NCI-H82 treated with DMSO at 0.1 percent for 48 hours (cell line): ENCODE measurements around the gene TMEM140.

ENCODE experiments used
- DNase-seq: peaks from one replicate; lab custom pipeline; 2025; ENCODE audit not compliant: unreplicated experiment; lab: John Stamatoyannopoulos, UW

The TMEM140 gene

DNA sequence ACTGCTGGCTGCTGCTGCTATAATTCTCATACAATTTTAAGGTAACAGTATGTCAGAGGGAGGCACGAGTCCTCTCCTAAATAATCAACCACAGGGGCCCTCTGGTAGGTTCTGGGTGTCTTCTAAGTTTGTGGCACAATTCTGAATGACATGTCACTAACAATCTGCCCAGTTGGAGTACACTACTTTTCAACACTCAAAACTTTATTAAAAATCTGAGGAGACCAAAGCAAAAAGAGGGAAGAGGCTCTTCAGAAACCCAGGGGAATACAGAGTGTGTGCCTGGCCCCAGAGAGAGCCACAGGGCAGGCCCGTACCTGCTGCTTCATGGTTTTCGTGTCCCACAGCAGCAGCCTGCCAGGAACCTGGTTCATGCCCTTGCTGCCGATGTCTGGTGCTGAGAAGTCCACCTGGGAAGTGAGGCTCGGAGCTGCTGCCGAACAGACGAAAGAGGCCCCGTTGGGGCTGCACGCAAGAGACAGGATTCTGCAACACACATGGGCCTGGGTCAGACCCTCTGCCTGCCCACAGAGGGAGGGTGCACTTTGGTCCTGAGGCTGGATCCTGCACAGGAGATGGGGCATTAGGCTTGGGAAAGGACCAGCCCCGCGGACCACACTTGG, 45.2 kb downstream of the TMEM140 start:
- DNase-seq = no peak

GRCh38 chr7:135193615-135194081, 45.8 kb downstream of the TMEM140 start:
- no peak for DNase-seq

GRCh38 chr7:135194494-135195095, 46.7 kb downstream of the TMEM140 start:
- DNase-seq = no peak

DNA sequence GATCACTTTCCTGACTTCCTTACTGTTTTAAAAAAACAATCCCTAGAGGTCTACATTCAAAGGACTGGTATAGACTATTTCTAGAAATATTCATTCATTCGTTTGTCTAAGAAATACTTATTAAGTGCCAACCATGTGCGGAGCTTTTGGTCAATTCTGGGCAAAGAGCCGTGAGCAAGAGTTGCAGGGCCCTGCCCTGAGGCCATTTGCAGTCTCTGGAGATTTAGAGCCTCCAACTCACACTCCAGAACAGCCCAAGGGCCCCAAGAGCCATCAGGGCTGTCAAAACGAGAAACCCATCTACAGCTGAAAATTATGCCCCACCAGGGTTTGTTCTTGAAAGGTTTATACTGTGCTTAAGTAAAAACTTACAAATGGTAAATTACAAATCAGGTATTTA, 47.3 kb downstream of the TMEM140 start:
- DNase-seq = no peak

DNA sequence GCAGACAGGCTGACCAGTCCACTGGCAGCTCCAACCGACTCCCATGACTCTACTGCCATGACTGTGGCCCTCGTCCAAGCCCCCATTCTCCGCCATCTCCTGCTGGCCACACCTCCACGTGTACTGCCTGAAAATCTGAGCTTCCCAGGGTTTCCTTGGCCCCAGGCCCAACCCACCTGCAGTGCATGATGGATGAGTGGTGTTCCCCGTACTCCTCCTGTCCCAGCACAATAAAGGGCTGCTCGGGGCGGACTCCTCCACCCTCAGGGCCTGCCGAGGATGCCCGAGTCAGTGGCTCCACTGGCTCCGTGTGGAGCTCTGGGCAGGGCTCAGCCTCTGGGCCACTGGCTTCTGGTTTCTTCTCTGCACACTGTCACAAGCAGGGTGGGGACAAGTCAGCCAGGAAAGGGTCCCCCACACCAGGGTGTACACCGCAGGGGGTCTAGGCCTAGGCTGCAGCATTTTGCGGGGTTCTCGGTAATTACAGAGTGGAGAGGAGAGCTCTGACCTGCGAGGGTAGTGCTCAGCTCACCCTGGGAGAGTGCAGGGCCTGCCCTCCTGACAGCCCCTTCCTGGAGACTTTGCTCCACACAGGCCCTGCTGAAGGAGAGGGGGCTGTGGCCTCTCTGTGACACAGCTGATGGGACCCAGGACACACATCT, 48.2 kb downstream of the TMEM140 start:
- DNase-seq = no peak

DNA sequence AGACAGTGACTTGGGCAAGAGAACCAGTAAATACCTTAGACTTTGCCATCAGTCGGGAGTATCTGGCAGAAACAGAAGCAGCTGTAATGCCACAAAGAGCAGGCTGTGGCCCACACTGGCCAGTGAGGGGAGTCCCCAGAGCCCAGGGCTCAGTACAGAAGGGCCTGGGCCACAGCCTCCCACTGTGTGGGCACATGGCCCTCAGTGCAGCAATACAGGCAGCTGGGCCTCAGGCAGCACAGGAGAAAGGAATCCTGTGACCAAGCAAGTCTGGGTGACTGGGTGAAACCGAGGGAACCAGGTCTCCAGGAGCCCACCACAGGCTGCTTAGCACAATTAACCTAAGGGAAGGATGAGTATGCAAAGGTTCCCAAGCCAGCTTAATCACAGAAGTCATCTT, 49.5 kb downstream of the TMEM140 start:
- no peak for DNase-seq

DNA sequence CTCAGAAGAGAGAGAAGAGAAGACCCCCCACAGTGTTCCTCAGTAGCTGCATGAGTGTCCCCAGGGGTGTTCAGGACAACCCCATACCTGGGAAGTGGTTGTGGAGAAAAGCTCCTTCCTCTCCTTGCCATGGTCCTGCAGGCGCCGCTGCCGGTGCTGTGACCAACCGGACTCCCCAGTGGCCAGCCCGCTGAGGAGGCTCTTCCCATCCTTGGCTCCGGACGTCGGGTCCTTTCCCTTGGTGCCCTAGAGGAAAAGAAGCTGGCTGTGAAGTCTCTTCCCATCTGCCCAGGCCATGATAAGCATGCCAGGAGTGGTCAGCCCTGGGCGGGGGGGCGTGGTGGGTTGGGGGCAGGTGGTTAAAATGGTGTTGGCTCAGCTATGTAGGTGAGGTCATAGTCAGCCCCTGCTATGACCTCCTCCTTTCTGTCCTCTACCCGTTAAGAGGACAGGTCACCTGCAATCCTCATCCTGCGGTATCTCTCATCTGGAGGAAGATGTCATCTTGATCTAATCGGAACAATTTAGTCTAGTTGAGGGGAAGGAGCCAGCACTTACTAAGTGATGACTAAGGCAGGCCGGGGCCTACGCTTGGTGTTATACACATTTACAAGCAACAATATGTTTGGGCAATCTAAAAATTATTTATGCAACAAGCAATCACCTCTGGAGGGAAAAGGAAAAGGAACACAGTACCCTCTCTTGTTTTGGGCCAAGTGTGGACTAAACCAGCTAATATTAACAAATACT, 50.2 kb downstream of the TMEM140 start:
- no peak for DNase-seq

GRCh38 chr7:135199439-135199838, 51.6 kb downstream of the TMEM140 start:
- DNase-seq = no peak

GRCh38 chr7:135200821-135201331, 53.0 kb downstream of the TMEM140 start:
- DNase-seq = no peak

DNA sequence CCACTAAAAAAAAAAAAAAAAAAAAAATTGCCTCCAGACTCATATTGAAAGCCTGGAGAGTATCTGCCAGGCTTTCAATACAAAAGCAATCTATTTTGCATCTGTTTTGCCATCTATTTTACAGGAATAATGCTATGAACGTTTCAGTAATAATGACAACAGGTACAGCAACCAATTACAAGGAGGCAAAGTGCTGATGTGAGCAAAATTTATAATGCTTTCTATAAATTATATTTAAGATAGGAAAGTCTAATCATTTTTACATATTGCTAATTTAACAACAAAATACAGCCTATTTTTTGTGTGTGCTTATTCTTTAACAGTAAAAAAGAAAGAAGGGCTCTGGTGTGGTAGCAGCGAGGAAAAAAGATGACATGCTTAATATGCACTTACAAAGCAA, 53.5 kb downstream of the TMEM140 start:
- DNase-seq = no peak

- DNase-seq = no peak
Observed at GRCh38 chr7:135204341-135204749, 56.5 kb downstream of the TMEM140 start.

- no peak for DNase-seq
Observed at GRCh38 chr7:135204876-135205275, 57.0 kb downstream of the TMEM140 start.

GRCh38 chr7:135205850-135206249, 58.0 kb downstream of the TMEM140 start:
- DNase-seq = no peak

DNA sequence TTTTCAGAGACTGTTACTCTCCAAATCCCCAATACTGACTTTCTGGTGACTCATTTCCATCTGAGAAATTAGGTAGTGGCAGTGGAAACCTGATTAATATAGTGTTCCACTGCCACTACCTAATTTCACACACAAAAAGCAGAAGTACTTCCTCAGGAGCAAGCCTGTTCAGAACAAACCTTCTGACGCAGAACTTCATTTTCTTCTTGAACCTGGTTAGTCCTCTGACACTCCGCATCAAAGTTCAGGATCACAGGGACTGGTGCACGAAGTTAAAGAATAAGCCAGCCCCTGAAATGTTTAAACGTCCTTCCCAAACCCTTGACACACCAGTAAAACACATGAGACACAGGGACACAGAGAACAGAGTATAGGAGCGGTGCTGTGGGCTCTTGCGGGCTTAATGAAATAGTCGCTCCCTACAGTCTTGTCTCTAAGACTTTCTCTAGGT, 59.1 kb downstream of the TMEM140 start:
- no peak for DNase-seq

- DNase-seq = no peak
Observed at GRCh38 chr7:135207406-135208101, 59.7 kb downstream of the TMEM140 start.

GRCh38 chr7:135208102-135208793, 60.4 kb downstream of the TMEM140 start:
- DNase-seq = no peak

DNA sequence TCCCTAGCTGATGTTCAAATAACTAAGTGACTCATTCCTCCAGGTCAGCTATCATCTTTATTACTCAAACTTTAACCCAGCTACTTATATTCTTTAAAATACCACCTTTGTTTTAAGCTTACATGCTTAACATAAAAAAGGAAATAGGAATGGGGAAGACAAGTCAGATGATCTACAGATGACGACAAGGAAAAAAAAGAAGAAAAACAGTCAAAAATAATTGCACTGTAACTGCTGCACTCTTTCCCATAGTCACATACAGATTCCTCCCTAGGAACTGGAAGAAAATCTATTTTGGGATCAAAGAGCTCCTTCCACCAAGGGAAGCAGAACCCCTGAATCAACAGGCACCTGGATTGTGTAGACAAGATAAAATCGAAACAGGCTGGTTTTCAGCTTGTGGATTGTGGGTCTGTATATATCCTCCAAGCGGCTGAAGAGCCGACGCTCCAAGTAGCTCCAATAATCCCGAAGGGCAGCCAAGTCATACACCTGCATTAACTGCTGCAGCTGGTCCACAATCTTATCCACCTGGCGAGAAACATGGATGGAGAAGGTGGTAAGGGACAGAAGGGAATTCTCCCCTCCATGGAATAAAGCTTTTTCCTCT, 61.5 kb downstream of the TMEM140 start:
- no peak for DNase-seq

DNA sequence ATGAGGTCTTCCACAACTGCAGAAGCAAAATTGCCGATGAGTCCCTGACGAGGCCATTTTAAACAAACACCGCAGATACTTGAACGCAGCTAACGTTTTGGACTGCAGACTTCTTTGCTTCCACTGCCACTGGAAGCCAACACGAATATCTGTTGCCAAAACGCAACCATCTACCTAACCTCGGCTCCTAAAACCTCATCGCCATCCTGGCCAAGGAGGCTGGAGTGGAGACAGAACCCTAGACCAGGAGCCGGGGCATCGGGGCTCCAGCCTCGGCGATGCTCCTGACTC, 63.0 kb downstream of the TMEM140 start:
- no peak for DNase-seq

DNA sequence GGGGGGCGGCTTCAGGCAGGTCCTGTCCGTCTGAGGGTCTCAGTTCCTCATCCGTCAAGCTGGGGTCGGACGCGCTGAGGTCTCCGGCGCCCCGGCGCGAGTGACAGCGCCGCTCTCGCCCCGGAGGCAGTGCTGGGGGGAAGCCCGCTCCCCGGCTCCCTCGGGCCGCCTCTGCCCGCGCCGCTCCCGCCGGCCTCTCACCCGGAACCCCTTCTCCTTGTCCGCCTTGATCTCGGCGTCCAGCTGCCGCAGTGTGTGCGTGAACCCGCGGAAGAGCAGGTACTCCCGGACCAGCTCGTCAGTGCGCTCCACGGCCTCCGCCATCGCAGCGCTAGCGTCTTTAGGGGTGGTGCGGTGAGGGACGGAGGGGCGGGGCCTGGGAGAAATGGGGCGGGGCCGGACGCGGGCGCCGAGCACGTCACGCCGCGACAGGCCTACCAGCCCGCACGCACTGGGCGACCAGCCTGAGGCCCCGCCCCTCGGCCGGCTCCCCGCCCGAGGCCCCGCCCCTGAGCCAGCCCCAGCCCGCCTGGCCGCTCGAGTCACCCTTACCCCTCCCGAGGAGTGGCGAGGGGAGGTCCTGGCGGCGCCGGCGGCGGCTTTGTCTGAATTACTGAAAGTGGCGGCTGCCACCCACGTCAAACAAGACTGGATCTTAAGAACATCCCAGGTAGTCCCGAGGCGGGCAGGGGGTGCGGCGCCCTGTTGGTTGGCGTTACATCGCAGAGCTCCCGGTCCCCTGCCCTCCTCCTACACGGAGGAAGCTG, 63.5 kb downstream of the TMEM140 start, which contains the start of gene WDR91:
Gene WDR91, minus strand, starts transcription at position 348 of the 767 bp plus-strand sequence. Its CDS starts 24 bp downstream, at position 324.
- DNase-seq = peak; percentile 82
